ENCODE results near the gene KRT78. TPM values are rescaled to one million over a fixed set of nuclear protein-coding genes. Genes with fewer than 3 reads are reported as not detected.

Gene KRT78
- total and polyA plus RNA-seq, 9 of the 15 experiments (the other 6 are each of a cell fraction or from before 2014, with no cell fraction given): not detected

- no peak for TF ChIP-seq ARID4B (CRISPR knock-in tag; IDR thresholded peaks at IDR 0.05)
- no peak for TF ChIP-seq ZNF41 (CRISPR knock-in tag; conservative IDR thresholded peaks at IDR 0.05)
- peak; percentile 78 for TF ChIP-seq SMARCE1 (IDR thresholded peaks at IDR 0.05)
- no peak for TF ChIP-seq ATF2 (CRISPR knock-in tag; IDR thresholded peaks at IDR 0.05)
- peak; percentile 59; the same call in 1 of the 2 replicates for TF ChIP-seq TARDBP (IDR thresholded peaks at IDR 0.05)
- TF ChIP-seq KAT7 (CRISPR knock-in tag; IDR thresholded peaks at IDR 0.05; ENCODE audit: borderline replicate concordance): no peak
- TF ChIP-seq RNF2 (IDR thresholded peaks at IDR 0.05): peak; percentile 27; the same call in 1 of the 2 replicates
- TF ChIP-seq DIDO1 (tag; IDR thresholded peaks at IDR 0.05; ENCODE audit: low read depth): no peak
- TF ChIP-seq GTF2B (IDR thresholded peaks at IDR 0.05; ENCODE audit: extremely low read depth, insufficient read length): no peak
- TF ChIP-seq ZHX1 (conservative IDR thresholded peaks at IDR 0.05; ENCODE audit: low read length): no peak
- peak; percentile 69; the same call in 1 of the 2 replicates for TF ChIP-seq LCOR (CRISPR knock-in tag; IDR thresholded peaks at IDR 0.05)
- peak; percentile 15 for TF ChIP-seq TBP (optimal IDR thresholded peaks at IDR 0.05; ENCODE audit: low read depth, low read length)
- TF ChIP-seq SMARCC2 (IDR thresholded peaks at IDR 0.05; ENCODE audit: low read depth): peak; percentile 55; the same call in 1 of the 2 replicates
- TF ChIP-seq ZFP91 (CRISPR knock-in tag; IDR thresholded peaks at IDR 0.05): no peak
- no peak for TF ChIP-seq CBX3 (IDR thresholded peaks at IDR 0.05; ENCODE audit: borderline replicate concordance in 1 of 2, low read length in 2 of 2)
- TF ChIP-seq SETDB1 (IDR thresholded peaks at IDR 0.05; ENCODE audit: low read length): no peak
These were observed 51.8 kb downstream of the KRT78 start (continued) for GRCh38 chr12:52796839-52797528.

Data from K562 (cell line).